Small intestine (tissue), 7 donors: ENCODE measurements around the gene SGMS1. TPM values are rescaled to one million over a fixed set of nuclear protein-coding genes. Genes with fewer than 3 reads are reported as not detected.
A peak's percentile ranks its signal among the peaks of the same experiment; 100 is the strongest.
"Not testable (repeated sequence)": the region's sequence is repeated elsewhere in the genome, so short reads cannot be mapped to it uniquely, and the experiment has no call there.

Source experiments
- DNase-seq, 2 donors: peaks; one replicate each; pipeline versions ENCODE4 v3.0.0 to v3.0.0-alpha.2; 2013
- FAIRE-seq: peaks from 2 replicates; lab custom pipeline; 2012; peaks lifted over from hg19 to GRCh38; lab: Jason Lieb, UNC
- H3K27ac ChIP-seq, 3 donors: one replicate each; pipeline ENCODE4 v1.5.1; 2013; ENCODE audit warnings: low read length in 2 of 3, mild to moderate bottlenecking in 2 of 3, control low read depth in 1 of 3, inconsistent platforms in 1 of 3, low read depth in 1 of 3, moderate library complexity in 1 of 3
- H3K27me3 ChIP-seq, 3 donors: one replicate each; pipeline ENCODE4 v1.6.1; 2013; ENCODE audit warnings: low read length in 3 of 3, inconsistent platforms in 1 of 3; ENCODE audit not compliant: control insufficient read depth in 3 of 3, insufficient read depth in 3 of 3
- H3K36me3 ChIP-seq, 3 donors: one replicate each; pipeline ENCODE4 v1.6.1; 2013; ENCODE audit warnings: low read length in 3 of 3, inconsistent platforms in 1 of 3, low read depth in 1 of 3, mild to moderate bottlenecking in 1 of 3, moderate library complexity in 1 of 3; ENCODE audit not compliant: control insufficient read depth in 3 of 3, insufficient read depth in 2 of 3
- H3K4me1 ChIP-seq, 3 donors: one replicate each; pipeline ENCODE4 v1.6.1; 2013; ENCODE audit warnings: low read length in 2 of 3, inconsistent platforms in 1 of 3, low read depth in 1 of 3, mild to moderate bottlenecking in 1 of 3, moderate library complexity in 1 of 3; ENCODE audit not compliant: control insufficient read depth in 3 of 3, insufficient read depth in 2 of 3
- H3K4me3 ChIP-seq, 3 donors: one replicate each; pipeline ENCODE4 v1.5.1; 2013; ENCODE audit warnings: low read length in 3 of 3, control low read depth in 1 of 3, inconsistent platforms in 1 of 3, low read depth in 1 of 3, mild to moderate bottlenecking in 1 of 3, moderate library complexity in 1 of 3
- H3K9me3 ChIP-seq, 2 donors: one replicate each; pipeline ENCODE4 v1.6.1; 2013; ENCODE audit warnings: low read depth in 1 of 2, low read length in 1 of 2; ENCODE audit not compliant: control insufficient read depth in 2 of 2, insufficient read depth in 1 of 2
- WGBS, 3 donors: extraction: QIAGEN DNeasy Blood & Tissue Kit; methylation state at CpG; one replicate each; pipeline ENCODE4 v1.1.7; 2013; 5-methylcytosine and 5-hydroxymethylcytosine counted together
- polyA plus RNA-seq, 4 donors: library from polyadenylated mRNA; stranded (reverse) in 3 of 4; unstranded in 1 of 4; fragments of 200-250 nt in 3 of 4; fragments of 120-200 nt in 1 of 4; gene quantifications; one replicate each; pipeline versions ENCODE4 v1.2.1 to v1.2.3, GENCODE V29; 2013
- donor health status: healthy with polysubstance abuse.
- donor health status: control.
- donor health status: control.
- donor health status: Bipolar disorder and iron deficiency.
- donor health status: healthy.

The SGMS1 gene
- polyA plus RNA-seq, 4 donors: 7.6 to 28.2 (median 11.4) TPM

DNA sequence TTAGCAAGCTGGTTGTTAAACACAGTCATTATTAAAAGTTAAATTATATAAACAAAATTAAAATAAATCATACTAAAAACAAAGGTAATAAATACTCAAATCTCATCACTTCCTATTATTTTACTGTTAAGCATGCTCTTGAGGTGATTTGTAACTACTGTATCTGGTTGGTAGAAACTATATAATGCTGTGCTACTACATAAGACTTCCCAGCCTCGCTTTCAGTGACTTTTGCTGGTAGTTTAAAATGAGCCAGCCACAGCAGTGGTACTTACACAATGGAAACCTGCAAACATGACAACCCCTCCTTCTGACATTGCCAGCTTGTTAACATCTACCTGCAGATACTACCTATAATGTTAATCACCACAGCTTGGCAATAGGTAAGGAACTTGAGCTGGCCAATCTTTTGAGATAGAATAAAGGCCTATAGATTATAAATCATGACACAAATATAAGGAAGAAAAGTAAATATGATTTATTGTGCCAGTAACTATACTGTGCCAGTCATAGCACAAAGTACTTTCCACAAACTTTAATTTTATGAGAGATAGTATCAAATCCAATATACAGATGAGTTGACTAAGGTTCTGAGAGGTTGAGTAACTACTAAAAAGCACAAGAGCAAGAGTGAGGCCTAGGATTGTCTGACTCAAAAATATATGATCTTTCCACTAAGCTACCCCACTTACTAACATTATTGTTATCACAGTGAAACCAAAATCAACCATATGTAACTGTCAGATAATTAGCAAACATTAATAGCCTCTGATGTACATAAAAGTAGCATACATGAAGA lies 191.3 kb downstream of the SGMS1 start:
- 70 to 91% (median 83%) methylated on average over 1 of the region's 1 CpG for WGBS, 3 donors
- no peak for DNase-seq
- Histone ChIP-seq H3K27ac (no peak overlapping the region), H3K4me3 (no peak overlapping the region), H3K27me3 (no peaks in the 10 kb centered on the region), H3K9me3 (no peaks in the 10 kb centered on the region), H3K36me3 (peaks cover 0 to 1% (median 0%) of the 10 kb centered on the region in 3 donors), H3K4me1 (no peaks in the 10 kb centered on the region)
- no peak for FAIRE-seq

DNA sequence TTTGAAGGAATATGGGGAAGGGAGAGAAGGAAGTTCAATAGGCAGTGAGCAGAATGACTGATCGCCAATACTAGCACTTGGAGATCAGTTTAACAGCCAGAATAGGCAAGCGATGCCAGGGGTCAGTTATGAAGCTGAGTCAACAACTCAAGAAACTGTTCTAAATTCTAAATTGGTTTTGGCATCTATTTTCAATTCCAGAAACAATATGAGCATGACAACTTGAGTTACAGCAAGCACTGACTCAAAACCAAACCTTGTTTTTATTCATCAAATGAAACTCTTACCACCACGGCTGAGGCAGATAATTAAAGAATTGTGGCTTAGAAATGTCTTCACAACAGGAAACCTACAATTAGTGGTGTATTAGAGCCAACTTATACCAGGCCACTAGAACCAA lies 192.0 kb downstream of the SGMS1 start:
- H3K9me3 ChIP-seq: no peaks in the 10 kb centered on the region
- WGBS, 3 donors: 56 to 81% (median 76%) methylated on average over 3 of the region's 3 CpGs
- H3K27ac ChIP-seq: peak overlapping the region in 1 of 3 donors; percentile 50
- peaks cover 0 to 2% (median 0%) of the 10 kb centered on the region in 3 donors for H3K36me3 ChIP-seq
- no peak for DNase-seq
- FAIRE-seq: no peak
- no peaks in the 10 kb centered on the region for H3K4me1 ChIP-seq
- H3K27me3 ChIP-seq: no peaks in the 10 kb centered on the region
- H3K4me3 ChIP-seq: no peak overlapping the region

DNA sequence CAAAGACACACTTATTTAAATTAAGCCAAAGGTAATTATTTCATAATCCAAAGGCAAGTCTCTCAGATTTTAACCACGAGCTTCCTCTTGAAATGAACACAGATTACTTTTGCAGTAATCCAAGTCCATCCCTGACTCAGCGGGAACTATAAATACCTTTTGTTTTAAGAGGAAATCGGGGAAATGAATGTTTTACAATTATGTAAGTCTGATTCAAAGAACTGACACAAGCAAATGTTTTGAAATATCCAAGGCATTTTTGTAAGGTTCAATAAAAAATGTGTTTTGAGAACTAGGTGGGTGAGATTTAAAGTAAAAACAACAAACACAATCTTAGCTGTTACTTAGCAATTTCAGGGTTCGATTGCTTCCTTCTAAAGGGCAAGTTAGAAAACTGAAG lies 192.6 kb downstream of the SGMS1 start:
- H3K36me3 ChIP-seq: peaks cover 0 to 2% (median 0%) of the 10 kb centered on the region in 3 donors
- no peaks in the 10 kb centered on the region for H3K4me1 ChIP-seq
- WGBS, 3 donors: 50 to 62% (median 51%) methylated on average over 4 of the region's 4 CpGs
- DNase-seq (no peak), FAIRE-seq (peak; percentile 19)
- no peak overlapping the region for H3K4me3 ChIP-seq
- H3K27me3 ChIP-seq: no peaks in the 10 kb centered on the region
- no peaks in the 10 kb centered on the region for H3K9me3 ChIP-seq
- peak overlapping the region in 1 of 3 donors; percentile 11 for H3K27ac ChIP-seq

DNA sequence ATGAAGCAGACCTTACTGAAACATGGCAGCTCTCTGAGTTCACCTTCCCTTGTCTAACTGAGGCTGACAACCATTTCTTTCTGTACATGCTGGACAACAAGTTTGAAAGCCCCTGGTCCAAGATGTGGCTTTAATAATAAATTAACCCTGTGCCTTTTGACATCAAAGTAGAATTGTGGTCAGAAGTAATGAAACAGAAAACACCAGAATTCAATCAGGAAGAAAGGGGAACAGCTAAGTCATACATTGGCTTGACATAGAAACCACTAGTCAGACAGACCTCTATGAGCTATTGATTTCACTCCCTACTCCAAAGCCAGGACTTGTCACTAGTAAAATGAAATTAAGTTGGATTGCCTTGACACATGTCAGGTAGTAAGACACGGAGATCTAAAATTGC lies 197.3 kb downstream of the SGMS1 start:
- H3K4me1 ChIP-seq: no peaks in the 10 kb centered on the region
- H3K27ac ChIP-seq: no peak overlapping the region
- no peak for FAIRE-seq
- no peak for DNase-seq
- no peaks in the 10 kb centered on the region for H3K27me3 ChIP-seq
- H3K4me3 ChIP-seq: no peak overlapping the region
- WGBS, 3 donors: 73 to 95% (median 89%) methylated on average over 1 of the region's 1 CpG
- H3K36me3 ChIP-seq: peaks cover 0 to 2% (median 0%) of the 10 kb centered on the region in 3 donors
- no peaks in the 10 kb centered on the region for H3K9me3 ChIP-seq

DNA sequence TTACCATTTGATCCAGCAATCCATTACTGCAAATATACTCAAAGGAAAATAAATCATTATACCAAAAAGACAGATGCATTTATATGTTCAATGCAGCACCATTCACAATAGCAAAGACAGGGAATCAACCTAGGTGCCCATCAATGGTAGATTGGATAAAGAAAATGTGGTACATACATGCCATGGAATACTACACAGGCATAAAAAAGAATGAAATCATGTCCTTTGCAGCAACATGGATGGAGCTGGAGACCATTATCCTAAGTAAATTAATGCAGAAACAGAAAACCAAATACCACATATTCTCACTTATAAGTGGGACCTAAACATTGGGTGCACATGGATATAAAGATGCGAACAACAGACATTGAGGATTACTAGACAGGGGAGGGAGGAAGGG lies 198.5 kb downstream of the SGMS1 start:
- H3K4me3 ChIP-seq, FAIRE-seq, H3K9me3 ChIP-seq, H3K27ac ChIP-seq, H3K4me1 ChIP-seq, DNase-seq, H3K36me3 ChIP-seq, H3K27me3 ChIP-seq: not testable (repeated sequence)
- WGBS, 3 donors: 96 to 100% (median 100%) methylated on average over 1 of the region's 1 CpG

DNA sequence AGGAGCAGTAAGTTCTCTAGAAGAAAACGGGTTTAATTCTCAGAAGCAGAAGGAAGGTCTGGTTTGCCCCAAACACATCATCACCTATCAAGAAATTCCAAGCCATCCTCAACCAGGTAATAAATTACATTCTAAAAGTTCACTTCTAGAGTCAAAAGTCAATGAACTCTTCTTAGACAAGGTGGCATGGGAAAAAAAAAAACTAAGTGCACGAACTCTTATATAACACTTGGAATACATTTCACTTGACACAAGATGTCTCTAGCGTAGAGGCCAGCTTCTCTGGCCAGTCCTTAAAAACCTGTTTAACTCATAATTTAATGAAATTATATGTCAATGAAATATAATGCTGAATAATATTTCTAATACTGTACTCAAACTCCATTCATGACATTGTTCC lies 200.3 kb downstream of the SGMS1 start:
- Histone ChIP-seq H3K27me3 (no peaks in the 10 kb centered on the region), H3K36me3 (peaks cover 0 to 2% (median 0%) of the 10 kb centered on the region in 3 donors), H3K27ac (no peak overlapping the region), H3K9me3 (no peaks in the 10 kb centered on the region), H3K4me3 (no peak overlapping the region), H3K4me1 (peaks cover 2 to 3% (median 2%) of the 10 kb centered on the region in 3 donors)
- no peak for FAIRE-seq
- 95 to 96% (median 95%) methylated on average over 3 of the region's 3 CpGs for WGBS, 3 donors
- no peak for DNase-seq

DNA sequence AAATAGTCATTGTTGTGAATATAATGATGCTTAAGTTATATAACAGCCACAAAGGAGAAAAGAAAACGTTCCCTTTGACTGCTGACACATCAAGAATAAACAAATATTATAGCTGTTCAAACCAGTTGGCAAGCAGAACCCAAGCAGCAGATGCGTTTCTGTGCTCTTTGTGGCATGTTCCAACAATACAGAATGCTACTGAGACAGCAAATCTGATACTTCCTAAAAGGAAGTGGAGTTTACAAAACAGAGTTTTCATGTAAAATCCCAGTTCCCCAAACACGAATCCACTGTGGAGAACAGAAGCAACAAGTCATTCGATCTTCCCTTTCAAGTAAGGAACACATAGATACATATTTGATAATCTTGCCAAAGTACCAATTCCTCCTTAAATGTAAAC lies 201.5 kb downstream of the SGMS1 start:
- H3K4me3 ChIP-seq: no peak overlapping the region
- FAIRE-seq (no peak), DNase-seq (no peak)
- H3K9me3 ChIP-seq: no peaks in the 10 kb centered on the region
- peaks cover 2 to 6% (median 5%) of the 10 kb centered on the region in 3 donors for H3K4me1 ChIP-seq
- H3K27me3 ChIP-seq: no peaks in the 10 kb centered on the region
- H3K36me3 ChIP-seq: no peaks in the 10 kb centered on the region
- H3K27ac ChIP-seq: no peak overlapping the region
- 47 to 67% (median 60%) methylated on average over 4 of the region's 4 CpGs for WGBS, 3 donors

DNA sequence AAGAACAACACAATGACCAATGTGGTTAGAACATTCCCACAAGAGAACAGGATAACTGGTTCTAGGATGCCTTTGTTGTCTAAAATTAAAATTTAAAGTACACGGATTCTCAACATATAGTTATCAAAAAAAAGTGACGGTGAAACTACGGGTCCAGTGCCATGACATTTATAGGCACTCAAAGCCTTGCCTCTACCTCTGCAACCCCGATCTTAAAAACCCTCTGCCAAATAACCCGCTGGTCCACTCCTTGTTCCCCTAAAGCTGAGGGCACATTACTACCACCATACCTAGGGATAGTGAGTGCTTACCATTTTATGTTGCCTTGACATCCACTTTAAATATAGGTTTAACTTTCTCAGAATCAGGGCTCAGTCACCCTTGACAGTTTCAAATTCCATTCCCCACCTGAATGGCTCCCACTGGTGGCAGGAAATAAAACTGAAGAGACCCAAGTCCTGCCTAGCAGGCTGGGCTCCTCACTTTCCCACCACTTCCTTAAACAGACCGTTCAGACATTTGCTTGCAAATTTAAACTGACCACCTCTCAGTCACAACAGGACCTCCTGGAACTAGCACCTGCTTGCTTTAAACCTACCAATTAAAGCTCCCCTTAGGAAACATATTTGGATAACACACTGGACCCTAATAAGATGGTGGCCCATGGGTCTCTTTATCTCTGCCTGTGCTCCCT lies 202.6 kb downstream of the SGMS1 start:
- WGBS, 3 donors: 76 to 81% (median 81%) methylated on average over 6 of the region's 6 CpGs
- DNase-seq (peak; percentile 60 to 66), FAIRE-seq (no peak)
- Histone ChIP-seq H3K4me3 (no peak overlapping the region), H3K27me3 (no peaks in the 10 kb centered on the region), H3K36me3 (no peaks in the 10 kb centered on the region), H3K27ac (no peak overlapping the region), H3K9me3 (no peaks in the 10 kb centered on the region), H3K4me1 (peaks cover 2 to 10% (median 5%) of the 10 kb centered on the region in 3 donors)
